Prostate gland (tissue), 2 donors: Measurements from ENCODE around the gene L1CAM.

Experiments used
- POLR2A ChIP-seq: fragments of 450-650 bp; IDR thresholded peaks from one replicate; pipeline ENCODE4 v1.6.1; 2016; ENCODE audit warnings: antibody characterized with exemption, mild to moderate bottlenecking
- TF ChIP-seq, protein P1 (sequence below), 4 experiments: fragments of 200-600 bp in 2 of 4; fragments of 450-650 bp in 2 of 4; sonication (generic) in 2 of 4; IDR thresholded peaks; 1 replicate in 3 of 4; 2 replicates in 1 of 4; pipeline ENCODE4 v1.5.1; 2016 to 2019; ENCODE audit warnings: antibody characterized with exemption in 4 of 4, mild to moderate bottlenecking in 2 of 4, moderate library complexity in 2 of 4

DNA sequence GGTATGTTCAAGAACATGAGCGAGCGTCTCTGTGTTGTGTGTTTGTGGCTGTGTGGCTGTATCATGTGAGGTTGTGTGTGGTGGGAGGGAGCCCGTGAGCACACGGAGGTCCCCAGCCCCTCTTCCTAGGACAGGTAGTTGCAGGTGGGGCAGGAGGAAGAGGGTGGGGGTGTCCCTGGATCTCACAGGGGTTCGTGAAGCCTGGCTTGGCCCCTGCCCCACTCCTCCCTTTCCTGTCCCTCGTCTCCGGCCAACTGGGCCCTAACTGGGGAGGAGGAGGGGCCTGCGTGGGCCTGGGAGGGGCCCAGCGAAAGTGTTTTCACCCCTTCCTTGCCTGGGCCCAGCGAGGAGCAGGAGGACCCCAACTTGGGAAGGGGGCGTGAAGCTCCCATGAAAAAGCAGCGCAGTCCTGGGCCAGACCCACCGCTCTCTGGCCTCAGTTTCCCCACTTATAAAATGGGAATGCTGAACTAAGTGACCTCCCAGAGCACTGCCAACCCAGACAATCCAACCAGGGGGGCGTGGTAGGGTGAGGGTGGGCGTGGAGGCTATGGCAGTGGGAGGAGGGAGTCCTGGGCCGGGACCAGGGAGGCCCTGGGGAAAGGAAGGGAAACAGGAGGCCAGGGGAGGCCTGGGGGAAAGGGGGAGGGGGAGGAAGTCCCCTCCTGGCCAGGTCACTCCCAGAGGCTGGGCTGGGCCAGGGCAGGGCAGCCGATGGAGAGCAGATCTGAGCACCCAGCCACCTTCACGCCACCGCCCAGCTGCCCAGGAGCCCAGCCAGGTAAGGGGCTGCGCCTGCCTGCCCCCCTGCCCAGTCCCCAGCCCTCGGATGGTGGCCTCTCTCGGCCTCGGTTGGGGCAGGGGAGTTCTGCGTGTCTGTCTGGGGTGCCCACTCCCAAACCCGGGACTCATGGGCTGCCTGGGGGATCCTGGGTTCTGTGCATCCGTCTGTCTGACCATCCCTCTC lies 18.3 kb upstream of the L1CAM start, which contains the start of gene AVPR2:
- TF ChIP-seq, protein P1, sequence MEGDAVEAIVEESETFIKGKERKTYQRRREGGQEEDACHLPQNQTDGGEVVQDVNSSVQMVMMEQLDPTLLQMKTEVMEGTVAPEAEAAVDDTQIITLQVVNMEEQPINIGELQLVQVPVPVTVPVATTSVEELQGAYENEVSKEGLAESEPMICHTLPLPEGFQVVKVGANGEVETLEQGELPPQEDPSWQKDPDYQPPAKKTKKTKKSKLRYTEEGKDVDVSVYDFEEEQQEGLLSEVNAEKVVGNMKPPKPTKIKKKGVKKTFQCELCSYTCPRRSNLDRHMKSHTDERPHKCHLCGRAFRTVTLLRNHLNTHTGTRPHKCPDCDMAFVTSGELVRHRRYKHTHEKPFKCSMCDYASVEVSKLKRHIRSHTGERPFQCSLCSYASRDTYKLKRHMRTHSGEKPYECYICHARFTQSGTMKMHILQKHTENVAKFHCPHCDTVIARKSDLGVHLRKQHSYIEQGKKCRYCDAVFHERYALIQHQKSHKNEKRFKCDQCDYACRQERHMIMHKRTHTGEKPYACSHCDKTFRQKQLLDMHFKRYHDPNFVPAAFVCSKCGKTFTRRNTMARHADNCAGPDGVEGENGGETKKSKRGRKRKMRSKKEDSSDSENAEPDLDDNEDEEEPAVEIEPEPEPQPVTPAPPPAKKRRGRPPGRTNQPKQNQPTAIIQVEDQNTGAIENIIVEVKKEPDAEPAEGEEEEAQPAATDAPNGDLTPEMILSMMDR (IDR thresholded peaks at IDR 0.05), result no peak
- TF ChIP-seq POLR2A, result no peak
